Epithelial cell of esophagus (primary cell): ENCODE results near the gene RAP1A.

ENCODE experiments used
- DNase-seq: peaks from one replicate; pipeline ENCODE4 v3.0.0; 2010; ENCODE audit warnings: low read depth
- H3K4me3 ChIP-seq: 2 replicates; pipeline ENCODE4 v1.5.1; 2011; ENCODE audit warnings: mild to moderate bottlenecking, low read length, control low read depth
- TF ChIP-seq, protein P1 (sequence below): IDR thresholded peaks from 2 replicates; pipeline ENCODE4 v1.5.1; 2011; ENCODE audit warnings: low read depth, mild to moderate bottlenecking, low read length, control low read depth, inconsistent platforms; ENCODE audit not compliant: insufficient read depth; ENCODE audit errors: missing control alignments

The RAP1A gene

DNA sequence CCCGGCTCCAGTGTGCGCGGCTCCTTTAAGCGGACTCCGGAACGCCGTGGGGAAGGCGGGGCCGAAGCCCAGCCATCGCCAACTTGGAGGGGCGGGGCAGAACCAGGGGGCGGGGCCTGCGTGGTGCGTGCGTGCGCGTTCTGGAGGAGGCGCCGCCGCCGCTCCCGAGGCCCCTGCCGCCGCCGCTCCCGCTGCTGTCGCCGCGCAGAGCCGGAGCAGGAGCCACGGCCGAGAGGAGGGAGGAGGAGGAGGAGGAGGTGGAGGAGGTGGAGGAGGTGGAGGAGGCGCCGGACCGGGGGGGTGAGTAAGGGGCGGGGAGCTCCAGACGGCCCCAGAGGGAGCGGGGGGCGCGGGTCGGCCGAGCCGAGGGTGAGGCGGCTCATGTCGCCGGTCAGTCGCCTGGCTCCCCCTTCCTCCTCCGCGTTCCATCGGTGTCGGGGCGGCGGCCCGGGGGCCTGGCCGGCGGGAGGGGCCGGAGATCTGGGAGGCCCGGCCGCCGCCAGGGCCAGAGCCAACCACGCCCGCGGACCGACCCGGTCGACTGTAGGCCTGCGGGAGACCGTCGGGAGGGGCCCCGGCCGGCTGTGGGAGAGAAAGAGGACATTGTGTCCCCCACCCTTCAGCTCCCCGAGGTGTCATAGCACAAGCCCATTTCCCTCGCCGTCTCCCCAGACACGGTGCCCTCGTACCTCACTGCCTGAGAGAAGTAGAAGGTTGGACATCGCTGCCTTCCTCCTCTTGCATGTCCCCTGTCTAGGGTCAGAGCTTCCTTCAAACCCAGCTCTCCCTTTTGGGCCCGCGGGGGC lies at the start of gene RAP1A:
Gene RAP1A, plus strand, starts transcription at position 155 of the 806 bp plus-strand sequence. CDS start 71,572 bp downstream, outside the sequence.
- DNase-seq, result peak; percentile 95
- TF ChIP-seq, protein P1, sequence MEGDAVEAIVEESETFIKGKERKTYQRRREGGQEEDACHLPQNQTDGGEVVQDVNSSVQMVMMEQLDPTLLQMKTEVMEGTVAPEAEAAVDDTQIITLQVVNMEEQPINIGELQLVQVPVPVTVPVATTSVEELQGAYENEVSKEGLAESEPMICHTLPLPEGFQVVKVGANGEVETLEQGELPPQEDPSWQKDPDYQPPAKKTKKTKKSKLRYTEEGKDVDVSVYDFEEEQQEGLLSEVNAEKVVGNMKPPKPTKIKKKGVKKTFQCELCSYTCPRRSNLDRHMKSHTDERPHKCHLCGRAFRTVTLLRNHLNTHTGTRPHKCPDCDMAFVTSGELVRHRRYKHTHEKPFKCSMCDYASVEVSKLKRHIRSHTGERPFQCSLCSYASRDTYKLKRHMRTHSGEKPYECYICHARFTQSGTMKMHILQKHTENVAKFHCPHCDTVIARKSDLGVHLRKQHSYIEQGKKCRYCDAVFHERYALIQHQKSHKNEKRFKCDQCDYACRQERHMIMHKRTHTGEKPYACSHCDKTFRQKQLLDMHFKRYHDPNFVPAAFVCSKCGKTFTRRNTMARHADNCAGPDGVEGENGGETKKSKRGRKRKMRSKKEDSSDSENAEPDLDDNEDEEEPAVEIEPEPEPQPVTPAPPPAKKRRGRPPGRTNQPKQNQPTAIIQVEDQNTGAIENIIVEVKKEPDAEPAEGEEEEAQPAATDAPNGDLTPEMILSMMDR, result no peak
- H3K4me3 ChIP-seq, result peak within 1 kb of the TSS; percentile 88

DNA sequence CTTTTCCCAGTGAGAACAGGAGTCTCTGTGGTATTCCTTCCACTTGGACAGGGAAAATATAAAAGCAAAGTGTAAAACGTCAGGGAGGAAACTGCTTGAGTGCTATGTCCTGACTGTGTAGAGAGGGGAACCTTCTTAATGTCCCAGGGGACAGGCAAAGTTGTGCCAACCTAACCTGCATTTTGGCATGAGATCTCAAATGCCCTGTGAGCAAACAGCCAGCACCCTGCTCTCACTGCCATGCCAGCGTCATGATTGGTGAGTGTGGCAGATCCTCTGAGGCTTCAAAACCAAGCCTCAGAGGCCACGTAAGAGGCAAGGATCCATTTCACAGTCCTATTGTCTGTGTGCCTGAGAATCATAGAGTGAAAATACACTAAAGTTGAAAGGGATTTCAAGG lies 49.7 kb upstream of the RAP1A start:
- TF ChIP-seq, protein P1, result no peak
- no peak overlapping the region for H3K4me3 ChIP-seq
- no peak for DNase-seq

DNA sequence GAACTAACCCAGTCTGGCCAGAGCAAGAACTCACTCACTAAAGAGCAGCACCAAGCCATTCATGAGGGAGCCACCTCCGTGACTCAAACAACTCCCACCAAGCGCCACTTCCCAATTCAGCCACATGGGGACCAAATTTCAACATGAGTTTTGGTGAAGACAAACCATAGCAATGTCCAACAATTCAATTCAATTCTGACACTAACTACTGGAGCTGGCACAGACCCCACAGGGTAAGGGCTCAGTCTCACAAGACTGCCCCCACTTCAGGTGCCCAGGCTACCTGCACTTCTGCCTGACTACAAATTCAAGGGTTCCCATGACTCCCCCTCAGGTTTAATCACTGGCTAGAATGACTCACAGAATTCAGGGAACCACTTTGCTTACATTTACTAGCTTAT lies 48.8 kb upstream of the RAP1A start:
- TF ChIP-seq, protein P1, result peak; percentile 29
- no peak overlapping the region for H3K4me3 ChIP-seq
- DNase-seq, result peak; percentile 33

DNA sequence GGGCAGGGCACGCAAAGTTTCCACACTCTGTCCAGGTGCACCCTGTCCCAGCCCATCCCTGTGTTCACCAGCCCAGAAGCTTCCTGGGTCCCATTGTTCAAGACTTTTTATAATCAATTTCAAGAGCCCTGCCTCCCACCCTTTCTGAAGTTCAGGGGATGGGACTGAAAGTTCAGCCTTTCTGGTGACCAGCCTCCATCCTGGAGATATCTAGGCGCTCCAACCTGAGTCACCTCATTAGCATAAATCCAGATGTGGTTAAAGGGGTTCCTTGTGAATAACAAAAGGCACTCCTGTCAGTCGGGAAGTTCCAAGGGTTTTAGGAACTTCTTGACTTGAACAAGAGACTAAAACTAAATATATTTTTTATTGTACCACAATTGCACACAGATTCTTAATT lies 48.4 kb upstream of the RAP1A start:
- TF ChIP-seq, protein P1, result no peak
- no peak overlapping the region for H3K4me3 ChIP-seq
- no peak for DNase-seq

DNA sequence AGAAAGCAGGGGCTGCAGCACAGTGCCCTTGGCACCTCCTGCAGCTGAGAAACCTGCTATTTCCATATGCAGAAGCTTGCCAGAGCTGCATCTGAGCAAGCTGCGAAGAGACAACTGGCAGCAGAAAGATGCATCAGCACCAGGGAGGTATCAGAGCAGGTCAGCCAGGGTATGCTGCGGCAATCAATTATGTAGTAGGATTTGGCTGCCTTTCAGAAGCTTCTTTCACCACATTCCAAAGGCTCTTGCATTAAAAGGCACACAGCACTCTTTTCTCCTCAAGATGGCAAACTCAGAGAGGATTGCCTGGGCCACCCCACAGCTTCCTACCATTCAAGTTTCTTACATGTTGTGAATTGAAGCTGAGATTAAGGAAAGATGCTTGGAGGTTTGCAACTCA lies 47.6 kb upstream of the RAP1A start:
- TF ChIP-seq, protein P1, result no peak
- no peak overlapping the region for H3K4me3 ChIP-seq
- peak; percentile 31 for DNase-seq

DNA sequence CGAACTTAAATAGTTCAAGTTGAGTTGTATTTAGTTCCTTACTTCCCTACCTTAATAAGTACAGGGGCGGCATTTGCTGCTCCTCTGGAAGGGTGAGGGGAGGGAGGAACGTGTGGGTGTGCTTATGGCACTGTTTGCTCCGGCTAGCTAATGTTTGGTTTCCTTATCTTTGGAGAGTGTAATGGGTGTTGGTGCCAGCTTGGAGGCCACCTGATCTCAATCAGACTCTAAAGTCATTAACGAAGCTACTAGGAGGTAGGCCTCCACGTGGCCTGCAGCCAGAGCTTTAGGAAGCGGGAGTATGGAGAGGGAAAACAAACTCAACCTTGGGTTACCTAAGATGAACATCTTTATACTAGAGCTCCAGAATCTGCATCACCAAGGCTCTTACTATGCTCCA lies 43.0 kb upstream of the RAP1A start:
- TF ChIP-seq, protein P1, result no peak
- DNase-seq, result no peak
- no peak overlapping the region for H3K4me3 ChIP-seq

DNA sequence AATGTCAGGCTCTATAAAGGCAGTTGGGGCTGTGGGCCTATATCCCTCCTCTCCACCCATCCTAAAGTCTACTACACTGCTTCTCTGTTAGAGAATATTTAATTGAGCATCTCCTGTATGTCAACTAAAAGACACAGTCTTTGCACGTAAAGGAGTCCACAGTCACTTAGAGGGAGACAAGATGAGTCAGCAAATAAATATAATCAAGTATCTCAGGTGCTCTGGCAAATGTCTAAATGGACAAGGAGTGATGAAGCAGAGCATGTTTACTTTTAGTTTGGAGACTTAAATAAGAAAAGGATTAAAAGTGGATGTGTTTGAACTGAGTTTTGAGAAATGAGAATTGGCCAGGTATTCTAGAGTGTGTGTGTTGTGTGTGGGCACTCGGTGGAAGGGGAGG lies 41.8 kb upstream of the RAP1A start:
- no peak for DNase-seq
- TF ChIP-seq, protein P1, result no peak
- no peak overlapping the region for H3K4me3 ChIP-seq
